ENCODE results near the gene CNNM1.

The CNNM1 gene

DNA sequence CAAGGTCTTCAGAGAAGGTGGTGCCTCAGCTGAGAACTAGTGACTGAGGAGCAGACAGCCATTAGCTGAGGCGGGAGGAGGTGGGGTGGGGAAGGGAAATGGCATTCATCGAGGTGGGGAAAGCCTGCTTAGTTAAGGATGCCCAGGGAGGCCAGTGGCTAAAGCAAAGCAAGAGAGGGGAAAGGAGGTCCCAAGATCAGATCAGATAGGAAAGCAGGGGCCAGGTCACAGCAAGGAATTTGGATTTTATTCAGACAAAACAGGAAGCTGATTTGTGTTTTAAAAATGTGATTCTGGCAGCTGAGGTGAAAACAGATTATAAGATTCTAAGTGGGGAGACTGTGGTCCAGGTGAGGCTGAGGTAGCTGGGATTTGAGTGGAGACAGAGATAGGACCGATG, 45.8 kb downstream of the CNNM1 start:
- no peak for DNase-seq

DNA sequence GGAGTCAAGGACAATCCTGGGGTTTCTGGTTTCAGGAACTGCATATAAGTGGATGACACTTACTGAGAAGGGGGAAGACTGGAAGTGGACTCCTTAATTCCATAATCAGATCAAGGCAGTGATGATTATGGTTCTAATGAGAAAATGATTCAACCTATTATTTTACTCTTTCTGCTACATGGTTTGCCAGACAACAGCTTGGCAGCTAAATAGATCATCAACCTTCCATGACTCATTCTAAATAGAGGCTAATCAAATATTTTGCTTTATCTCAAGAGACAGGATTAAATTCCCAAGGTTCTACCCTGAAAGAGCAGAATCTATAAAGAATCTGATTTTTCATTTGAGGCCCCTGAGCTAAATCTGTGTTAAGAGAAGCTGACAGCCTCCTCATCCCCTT, 46.3 kb downstream of the CNNM1 start:
- no peak for DNase-seq

DNA sequence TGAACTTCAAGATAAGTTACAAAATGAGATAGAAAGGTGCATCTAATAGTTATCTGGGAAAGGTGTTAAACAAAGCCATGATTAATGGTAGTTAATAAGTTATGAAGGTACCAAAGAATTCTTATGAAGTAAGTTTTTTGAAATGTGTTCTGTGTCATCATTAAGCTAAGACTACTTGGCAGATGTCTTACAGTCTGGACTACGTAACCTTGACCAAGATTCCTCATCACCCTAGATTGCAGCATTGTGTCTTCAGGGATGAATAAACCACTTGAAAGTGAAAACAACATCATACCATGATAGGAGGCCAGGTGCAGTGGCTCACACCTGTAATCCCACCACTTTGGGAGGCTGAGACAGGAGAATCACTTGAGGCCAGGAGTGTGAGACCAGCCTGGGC, 53.0 kb downstream of the CNNM1 start:
- DNase-seq: no peak

DNA sequence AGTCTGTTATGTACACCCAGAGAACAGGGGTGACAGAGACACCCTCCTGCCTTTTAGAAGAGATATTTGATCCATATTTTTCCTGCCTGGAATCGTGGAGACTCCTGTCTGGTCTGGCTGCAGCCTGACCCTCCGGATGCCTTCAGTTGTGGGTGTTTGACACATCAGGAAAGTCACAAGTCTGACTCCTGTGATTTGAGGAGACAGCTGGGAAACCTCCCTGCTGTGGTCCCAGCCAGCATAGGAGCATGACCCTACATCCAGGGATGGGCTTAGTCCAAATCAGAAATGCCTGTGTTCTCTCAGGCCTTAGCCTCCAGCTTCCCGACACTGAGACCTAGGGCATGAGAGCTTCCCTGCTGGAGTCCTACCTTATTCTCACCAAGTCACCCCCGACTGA, 57.9 kb downstream of the CNNM1 start:
- no peak for DNase-seq

DNA sequence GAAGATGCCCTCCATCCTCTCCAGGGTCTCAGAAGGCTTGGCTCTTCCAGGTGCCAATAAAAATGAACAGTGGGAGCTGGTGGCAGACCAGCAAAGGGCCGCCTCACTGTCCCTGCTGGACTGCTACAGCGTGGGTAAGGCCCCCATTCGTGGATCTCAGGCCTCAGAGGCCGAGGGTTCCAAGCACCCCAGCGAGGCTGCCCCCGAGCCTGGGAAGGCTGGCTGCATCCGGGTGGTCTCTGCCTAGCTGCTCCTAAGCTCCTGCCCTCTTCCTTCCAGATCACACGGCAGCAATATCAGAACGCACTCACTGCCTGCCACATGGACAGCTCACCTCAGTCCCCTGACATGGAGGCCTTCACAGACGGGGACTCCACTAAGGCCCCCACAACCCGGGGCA, 58.4 kb downstream of the CNNM1 start:
- no peak for DNase-seq

DNA sequence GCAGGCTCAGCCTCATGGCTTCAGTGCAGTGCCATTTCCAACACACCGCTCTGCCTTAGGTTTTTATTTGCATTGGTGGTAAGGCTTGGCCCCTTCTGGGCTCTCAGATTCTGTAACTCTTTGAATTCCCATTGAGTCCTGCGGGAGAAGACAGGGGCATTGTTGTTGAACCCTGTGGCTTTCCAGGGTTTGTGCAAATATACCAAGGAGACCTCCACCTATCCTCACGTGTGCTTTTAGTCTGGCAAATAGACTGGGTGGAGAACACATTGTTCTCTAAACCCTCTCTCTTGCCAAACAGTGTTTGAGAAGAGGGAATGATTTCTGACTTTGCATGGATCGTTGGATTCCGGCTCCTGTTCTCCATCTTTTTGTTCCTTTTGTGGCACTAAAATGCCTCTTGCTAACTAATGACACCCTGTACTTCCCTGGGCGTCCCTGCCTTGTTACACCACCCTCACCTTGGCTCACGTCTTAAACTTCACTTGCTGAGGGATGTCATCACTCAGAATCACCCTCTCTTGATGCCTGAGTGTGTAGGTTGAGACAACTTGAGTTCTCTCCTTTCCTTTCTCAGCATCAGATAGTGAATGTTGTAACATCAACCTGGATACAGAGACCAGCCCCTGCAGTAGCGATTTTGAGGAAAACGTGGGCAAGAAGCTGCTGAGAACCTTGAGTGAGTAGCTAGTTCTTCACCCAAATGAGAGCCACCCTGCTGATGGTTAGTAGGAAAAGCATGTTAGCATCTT, 60.7 kb downstream of the CNNM1 start:
- DNase-seq: no peak

DNA sequence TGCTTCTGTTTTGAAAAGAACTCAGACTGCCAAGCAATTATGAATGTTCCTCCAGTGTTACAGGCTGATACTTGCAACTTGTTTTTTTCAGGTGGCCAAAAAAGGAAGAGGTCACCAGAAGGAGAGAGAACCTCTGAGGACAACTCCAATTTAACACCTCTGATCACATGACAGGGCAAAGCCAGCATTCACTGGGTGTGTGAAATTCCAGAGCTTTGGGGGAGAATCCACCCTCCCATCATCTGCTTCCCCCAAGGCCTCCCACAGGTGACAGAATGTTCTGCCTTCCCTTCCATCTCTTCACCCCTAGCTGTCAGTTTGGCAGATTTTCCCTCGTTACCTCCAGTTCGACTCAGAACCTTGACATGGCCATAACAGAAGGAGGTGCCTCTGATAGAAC, 62.2 kb downstream of the CNNM1 start:
- no peak for DNase-seq

DNA sequence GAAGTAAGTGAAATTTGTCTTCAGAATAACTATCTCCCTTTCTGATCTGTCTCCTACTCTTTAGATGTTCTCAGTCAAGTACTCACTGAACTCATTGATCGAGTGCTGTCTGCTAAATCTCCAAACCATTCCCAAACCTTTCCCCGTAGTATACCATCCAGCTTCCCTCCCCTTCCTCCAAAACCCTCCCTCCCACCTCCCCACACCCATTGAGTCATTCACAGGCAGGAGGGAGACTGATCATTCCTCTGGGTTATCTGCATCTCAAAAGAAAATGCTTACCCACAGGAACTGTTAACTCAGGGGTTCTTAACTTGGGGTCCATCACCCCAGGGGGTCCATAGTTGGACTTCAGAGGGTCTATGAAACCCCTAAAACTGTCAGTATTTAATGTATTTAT, 63.9 kb downstream of the CNNM1 start:
- no peak for DNase-seq

DNA sequence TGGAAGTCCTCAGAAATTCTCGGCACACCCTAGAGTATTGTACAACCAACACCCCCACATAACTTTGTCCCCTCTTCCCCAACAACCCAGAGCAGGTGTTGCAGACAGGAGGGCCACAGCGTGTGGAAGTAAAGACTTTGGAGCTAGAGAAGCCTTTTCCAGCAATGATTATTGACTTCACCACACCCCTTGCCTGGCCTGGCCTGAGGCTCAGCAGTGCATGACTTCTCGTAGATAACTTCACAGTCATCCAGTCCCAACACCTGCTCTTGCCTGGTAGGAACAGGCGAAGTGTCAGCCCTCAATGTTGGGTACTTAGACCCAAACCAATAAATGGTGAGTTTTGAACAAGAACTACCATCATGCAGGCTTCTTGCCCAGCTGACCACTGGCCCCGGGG, 64.5 kb downstream of the CNNM1 start:
- DNase-seq: no peak

DNA sequence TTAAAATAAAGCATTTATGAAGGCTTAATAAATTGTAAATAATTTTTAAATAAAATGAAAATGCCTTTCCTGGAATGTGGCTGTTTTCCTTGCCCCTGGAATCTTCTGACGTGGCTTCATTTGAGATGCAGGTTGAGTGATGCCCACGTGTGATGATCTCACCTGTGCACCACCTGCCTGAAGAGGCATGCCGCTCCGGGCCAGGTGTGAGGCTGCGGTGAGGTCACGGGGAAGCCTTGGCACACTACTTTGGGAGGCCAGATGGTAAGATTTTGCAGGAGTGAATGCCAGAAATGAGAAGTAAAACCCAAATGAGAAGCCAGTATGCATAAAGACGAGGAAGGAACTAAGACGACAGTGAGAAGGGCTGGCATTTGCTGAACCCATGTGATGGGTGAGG, 65.1 kb downstream of the CNNM1 start:
- DNase-seq: no peak

DNA sequence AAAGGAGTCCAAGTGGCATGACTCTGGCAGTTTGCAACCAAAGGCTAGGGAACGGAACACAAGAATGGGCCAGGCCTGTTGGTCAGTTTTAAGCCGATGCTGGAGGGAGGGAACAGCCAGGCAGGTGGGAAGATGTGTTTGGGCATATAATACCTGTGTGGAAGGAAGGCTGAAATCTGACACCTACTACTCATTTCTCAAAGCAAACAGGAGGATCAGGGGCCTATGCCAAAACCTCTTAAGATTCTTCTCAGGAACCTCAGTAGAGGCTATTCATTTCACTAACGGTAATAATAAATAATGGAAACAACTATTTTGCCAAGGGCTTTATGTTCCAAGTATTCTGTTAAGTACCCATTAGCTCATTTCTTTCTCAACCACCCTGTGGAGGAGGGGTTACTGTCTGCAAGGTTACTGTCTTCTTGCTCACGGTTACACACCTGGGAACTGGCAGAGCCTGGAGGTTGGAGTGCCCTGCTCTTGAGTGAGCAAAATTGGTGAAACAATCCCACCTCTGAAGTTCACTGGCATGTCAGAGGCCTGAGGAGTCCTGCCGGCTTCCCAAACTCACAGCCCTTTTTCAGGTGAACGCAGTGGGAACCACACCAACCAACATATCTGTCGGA, 65.7 kb downstream of the CNNM1 start:
- DNase-seq: no peak

DNA sequence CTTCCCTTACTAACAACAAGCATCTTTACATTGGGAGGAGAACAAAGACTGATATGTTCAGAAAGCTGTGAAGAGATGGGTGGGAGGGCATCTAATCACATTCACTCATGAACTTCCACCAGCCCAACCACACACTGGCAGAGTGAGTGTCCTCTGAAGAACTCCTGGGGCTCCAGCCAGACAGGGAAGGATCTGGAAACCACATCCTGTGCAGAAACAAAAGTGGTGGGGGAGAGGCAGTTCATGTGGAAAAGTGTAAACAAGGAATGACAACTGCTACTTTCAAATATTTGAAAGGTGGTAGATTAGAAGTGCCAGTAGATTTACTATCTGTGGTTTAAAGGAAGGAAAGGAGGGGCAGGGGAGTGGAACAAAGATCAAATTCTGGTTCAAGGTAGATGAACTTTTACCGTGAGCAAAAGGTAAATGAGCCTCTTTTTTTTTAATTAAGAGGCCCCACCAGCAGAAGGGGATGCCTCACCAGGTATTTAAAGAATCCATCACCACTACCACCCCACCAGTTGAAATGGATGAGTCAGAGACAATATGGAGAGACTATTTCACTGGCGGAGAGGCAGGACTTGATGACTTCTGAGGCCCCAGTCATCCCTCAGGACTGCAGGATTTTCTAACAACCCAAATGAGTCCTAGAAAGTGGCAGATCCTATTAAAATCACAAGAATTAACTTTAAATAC, 66.7 kb downstream of the CNNM1 start:
- DNase-seq: no peak

DNA sequence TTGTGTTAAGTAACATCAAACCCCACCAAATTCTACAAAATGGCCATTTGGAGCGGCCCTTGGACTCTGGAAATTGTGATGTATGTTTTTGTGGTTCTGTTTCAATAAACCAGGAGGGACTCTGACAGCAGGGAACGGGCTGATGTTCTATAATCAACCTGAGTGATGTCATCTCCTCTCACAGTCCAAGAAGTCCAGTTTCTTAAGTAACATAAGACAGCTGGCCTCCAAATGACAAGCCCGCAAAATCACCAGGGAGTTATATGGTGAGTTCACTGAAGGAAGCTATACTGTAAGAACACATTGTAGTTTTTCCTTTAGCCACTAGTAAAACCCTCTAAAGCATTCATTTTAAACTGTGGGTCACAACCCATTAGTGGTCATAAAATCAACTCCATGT, 67.3 kb downstream of the CNNM1 start:
- DNase-seq: no peak

DNA sequence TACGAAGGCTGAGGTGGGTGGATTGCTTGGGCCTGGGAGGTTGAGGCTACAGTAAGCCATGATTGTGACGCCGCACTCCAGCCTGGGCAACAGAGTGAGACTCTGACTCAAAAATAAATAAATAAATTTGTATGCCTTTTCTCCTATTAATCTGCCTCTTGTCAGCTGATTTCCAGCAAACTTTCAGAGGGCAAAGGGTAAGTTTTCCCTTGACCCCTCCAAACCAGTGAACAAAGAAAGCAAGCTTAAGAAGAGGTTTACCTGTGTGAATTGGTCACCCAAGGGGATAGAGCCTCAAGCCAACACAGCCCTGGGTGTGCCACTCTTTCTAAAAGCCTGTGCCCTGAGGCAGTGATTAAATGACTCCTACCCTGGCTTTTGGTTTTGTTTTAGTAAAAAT, 70.5 kb downstream of the CNNM1 start:
- no peak for DNase-seq

DNA sequence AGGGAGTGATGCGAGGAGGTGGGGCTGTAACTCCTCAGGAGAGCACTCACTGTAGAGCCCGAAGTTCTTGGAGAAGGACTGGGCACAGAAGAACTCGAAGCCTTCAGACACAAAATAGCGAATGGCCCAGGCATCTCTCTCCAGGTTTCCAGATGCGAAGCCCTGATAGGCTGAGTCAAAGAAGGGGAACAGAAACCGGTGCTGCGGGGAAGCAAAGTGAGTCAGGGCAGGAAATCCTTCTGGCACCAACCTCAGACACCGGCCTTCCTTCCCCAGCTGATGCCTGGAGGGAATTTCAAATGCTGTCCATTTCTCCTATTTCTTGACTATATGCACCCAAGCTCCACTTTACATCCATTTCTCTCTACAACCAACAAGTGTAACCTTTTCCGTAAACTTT, 74.5 kb downstream of the CNNM1 start:
- no peak for DNase-seq

DNA sequence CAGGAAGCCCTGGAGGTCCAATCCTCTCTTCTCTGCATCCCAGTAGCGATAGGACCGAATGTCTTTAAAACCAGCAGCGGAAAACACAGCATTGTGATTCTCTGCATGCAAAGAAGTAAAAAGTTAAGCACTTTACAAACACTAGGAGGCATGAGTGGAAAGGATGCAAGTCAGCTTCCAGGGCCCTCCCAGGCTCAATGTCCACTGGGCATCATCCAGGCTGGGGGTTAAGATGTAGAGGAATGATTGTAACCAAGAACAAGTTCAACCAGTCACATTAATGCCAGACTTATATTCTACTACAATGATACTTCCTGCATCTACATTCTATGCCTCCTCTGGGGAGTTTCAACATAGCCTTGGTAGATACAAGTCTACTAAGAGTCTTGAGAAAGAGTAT, 77.0 kb downstream of the CNNM1 start:
- DNase-seq: no peak

DNA sequence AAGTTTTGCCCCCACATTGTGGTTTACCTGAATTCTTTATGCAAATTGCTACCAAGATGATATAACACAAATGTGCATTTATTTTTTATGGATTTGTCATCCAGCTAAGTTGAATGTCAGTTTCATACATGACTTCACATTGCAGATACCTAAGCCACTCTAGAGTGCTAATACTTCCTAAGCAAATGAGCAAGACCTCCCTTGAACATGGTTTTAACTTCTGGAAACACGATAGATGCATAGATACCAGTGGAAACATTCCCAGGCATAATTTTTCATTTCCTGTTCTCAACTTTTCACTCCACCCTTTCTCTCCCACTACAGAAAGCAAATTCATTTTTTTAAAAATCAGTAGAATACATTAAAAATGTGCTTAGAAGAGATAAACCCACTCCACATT, 81.0 kb downstream of the CNNM1 start:
- DNase-seq: no peak

DNA sequence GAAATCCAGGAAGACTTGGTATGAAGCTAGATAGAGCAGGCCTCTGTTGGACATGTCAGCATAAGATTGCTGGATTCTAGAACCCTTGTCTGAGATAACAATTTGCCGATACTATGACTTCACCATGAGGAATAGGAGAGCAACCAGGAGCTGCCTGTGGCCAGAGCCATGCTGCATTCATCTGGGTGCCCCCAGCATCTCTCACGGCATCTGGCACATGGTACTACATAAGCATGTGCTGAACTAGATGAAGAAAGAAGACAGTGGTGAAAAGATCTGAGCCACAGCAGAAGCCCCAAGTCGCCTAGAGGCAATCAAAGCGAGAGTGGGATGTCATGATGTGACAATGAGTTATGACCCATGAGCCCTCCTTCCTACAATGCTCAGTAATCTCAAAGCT, 81.7 kb downstream of the CNNM1 start:
- no peak for DNase-seq

DNA sequence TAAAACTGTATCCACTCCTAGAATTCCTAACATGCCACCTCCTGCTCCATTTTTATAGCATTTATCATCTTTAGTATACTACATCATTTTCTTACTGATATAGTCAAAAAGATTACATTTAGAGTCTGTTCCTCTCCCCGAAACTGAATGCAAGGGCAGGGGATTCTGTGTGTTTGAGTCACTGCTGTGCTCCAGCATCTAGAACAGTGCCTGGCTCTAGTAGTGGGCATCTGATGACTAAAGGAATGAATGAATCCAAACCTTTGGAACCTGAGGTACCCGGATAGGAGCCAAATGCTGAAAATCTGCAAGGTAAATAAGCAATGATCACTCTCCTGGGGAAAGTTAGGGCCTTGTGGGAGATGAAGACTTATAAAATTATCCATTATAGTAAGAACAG, 82.4 kb downstream of the CNNM1 start:
- DNase-seq: no peak

DNA sequence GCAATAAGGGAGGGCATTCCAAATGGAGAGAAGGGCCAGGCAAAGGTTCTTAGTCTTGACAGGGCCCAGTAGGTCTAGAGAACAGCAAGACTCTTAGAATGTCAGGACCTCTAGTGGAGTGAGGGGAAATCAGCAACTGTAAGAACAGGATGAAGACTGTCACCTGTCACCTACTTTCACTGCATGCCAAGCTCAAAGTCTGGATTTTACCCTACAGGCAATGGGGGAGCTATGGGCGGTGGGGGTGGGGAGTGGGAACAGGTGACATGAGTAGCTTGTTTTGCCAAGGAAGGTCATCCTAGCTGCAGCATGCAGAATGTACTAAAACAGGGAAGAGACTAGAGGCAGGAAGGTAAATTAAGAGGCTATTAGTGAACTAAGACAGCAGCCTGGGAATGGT, 82.9 kb downstream of the CNNM1 start:
- DNase-seq: no peak

DNA sequence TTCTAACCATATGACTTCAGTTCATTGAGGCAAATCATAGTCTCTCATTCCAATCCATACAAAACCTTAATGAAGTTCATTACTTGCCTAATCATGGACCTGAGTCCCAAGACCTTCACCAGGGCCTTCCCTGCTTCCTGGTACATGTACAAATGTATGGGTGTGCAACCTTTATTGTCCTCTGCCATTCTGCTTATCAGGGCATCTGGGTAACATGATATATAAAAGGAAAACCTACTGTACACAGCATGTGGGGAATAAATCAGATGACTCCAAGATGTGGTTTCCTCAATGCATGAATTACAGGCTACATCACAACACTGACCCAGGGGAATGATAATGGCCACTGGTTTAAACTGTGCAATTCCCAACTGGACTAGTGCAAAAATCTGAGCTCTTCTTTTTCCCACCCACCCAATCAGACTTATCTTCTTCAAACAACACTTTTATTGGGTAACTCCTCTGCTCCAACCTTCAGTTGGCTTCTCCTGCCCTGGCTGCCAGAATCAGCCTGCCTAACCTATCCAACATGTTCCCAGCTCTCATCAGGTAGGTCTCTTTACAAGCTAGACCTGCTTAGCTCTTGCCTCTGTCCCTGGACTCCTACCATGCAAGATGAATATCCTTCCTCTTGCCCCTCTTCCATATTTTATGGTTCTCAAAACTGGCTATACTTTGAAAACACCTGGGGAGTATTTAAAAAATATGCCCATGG, 89.9 kb downstream of the CNNM1 start:
- DNase-seq: no peak

DNA sequence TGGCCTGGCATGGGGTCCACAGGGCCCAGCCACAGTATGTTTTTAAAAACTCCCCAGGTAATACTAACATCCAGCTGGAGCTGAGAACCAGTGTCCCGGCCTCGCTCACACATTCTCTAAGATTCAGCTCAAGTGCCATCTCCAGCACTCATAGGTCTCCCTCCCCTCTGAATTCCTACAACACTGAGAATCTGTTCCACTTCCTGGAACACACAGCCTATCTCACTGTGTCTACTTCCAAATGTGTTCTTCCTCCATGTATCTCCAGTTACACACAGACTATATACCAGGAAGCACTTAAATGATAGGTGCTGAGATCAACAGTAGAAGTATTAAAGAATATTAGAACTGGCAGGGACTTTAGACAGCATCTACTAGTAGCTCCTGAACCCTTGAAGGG, 90.5 kb downstream of the CNNM1 start:
- no peak for DNase-seq

DNA sequence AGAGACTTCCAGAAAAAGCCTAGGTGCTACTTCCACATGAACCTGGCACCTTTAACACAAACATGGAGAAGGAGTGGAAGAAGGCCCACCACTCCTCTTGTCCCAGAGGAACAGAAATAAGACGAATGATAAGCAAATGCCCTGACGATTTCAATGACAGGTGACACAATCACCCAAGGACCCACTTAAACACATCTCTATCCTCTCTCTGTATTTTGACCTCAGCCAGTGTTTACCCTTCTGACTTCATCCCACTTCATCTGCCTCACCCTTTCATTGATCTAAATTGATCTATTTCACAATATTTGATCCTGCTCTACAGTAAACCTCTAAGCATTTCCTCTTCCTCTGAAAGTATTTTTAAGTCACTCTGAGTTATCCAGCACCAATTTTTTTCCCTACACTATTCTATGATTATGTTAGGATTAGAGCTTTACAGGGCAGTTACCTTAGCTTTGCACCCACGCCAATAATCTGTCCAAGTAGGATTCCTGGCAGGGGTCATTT, 92.1 kb downstream of the CNNM1 start:
- DNase-seq: no peak

Data from T-helper 1 cell (primary cell).